K562 (cell line): Measurements from ENCODE around the gene CCDC13. TPM values are rescaled to one million over a fixed set of nuclear protein-coding genes. Genes with fewer than 3 reads are reported as not detected.
A peak's percentile ranks its signal among the peaks of the same experiment; 100 is the strongest.

Source experiments
- ATAC-seq: fragments of 200-7000 bp; cut with Tn5 transposase; 3 replicates; pipeline ENCODE4 v1.9.1; 2020; ENCODE audit warnings: moderate library complexity
- BruUV-seq: library from RNA; stranded (reverse); fragments of 400-500 nt; replicated peaks from 2 replicates; lab custom pipeline; 2021; lab: Mats Ljungman, UMichigan
- CTCF ChIA-PET: fragments of 300-600 bp; formaldehyde crosslinking; extraction: SDS; loops from one replicate; lab custom pipeline; 2021; ENCODE audit warnings: low intra/inter-chr PET ratio; lab: Yijun Ruan, JAX
- POLR2A ChIA-PET: fragments of 300-600, 350-650 bp; sonication (Branson Sonifier 250); formaldehyde crosslinking; extraction: SDS; loops from one replicate; lab custom pipeline; 2021; ENCODE audit warnings: antibody characterized with exemption, inconsistent platforms; lab: Yijun Ruan, JAX
- DNase-seq, 4 experiments: peaks; one replicate each; pipeline versions ENCODE4 v3.0.0 to v3.0.0-alpha.2; 2011 to 2018; ENCODE audit warnings: low spot score in 3 of 4, mixed read lengths in 3 of 4; ENCODE audit errors: extremely low read depth in 1 of 4
- FAIRE-seq: peaks from 2 replicates; lab custom pipeline; 2011; peaks lifted over from hg19 to GRCh38; lab: Jason Lieb, UNC
- H2AFZ ChIP-seq: 2 replicates; pipeline ENCODE4 v1.6.0; 2011; ENCODE audit warnings: low read depth, low read length, control low read depth, inconsistent platforms
- H3K27ac ChIP-seq: fragments of 200-600 bp; 3 replicates; pipeline ENCODE4 v1.8.0; 2011; ENCODE audit warnings: low read depth, mild to moderate bottlenecking, control low read depth, inconsistent platforms, low read length, moderate library complexity, mixed read lengths; ENCODE audit errors: extremely low read depth
- H3K27me3 ChIP-seq, 2 experiments: fragments of 300-600 bp in 1 of 2; 2 replicates in 1 of 2; 3 replicates in 1 of 2; pipeline versions ENCODE4 v1.6.0 to v1.8.0; 2011; ENCODE audit warnings: inconsistent platforms in 2 of 2, low read length in 2 of 2, mild to moderate bottlenecking in 1 of 2, mixed read lengths in 1 of 2, moderate library complexity in 1 of 2; ENCODE audit not compliant: control insufficient read depth in 2 of 2, insufficient read depth in 2 of 2
- H3K36me3 ChIP-seq: fragments of 300-600 bp; 3 replicates; pipeline ENCODE4 v1.8.0; 2011; ENCODE audit warnings: mild to moderate bottlenecking, low read length, inconsistent platforms; ENCODE audit not compliant: control insufficient read depth, insufficient read depth
- H3K4me1 ChIP-seq, 2 experiments: fragments of 200-600 bp in 1 of 2; replicated peaks in 1 of 2; 2 replicates in 1 of 2; 3 replicates in 1 of 2; pipeline versions ENCODE4 v1.5.1 to v1.8.0; 2011; ENCODE audit warnings: inconsistent platforms in 2 of 2, low read length in 2 of 2, mild to moderate bottlenecking in 1 of 2, mixed read lengths in 1 of 2, moderate library complexity in 1 of 2; ENCODE audit not compliant: control insufficient read depth in 2 of 2, insufficient read depth in 2 of 2
- H3K4me2 ChIP-seq: 2 replicates; pipeline ENCODE4 v1.6.1; 2011; ENCODE audit warnings: low read length, control low read depth, inconsistent platforms, mixed read lengths; ENCODE audit not compliant: insufficient read depth
- H3K4me3 ChIP-seq: fragments of 200-600 bp; sonication (generic), shearing (Covaris generic); 2 replicates; pipeline ENCODE4 v1.5.1; 2016; ENCODE audit warnings: control low read depth, inconsistent platforms
- H3K79me2 ChIP-seq: fragments of 200-600 bp; 3 replicates; pipeline ENCODE4 v1.8.0; 2011; ENCODE audit warnings: low read length, inconsistent platforms; ENCODE audit not compliant: control insufficient read depth, insufficient read depth
- H3K9ac ChIP-seq, 2 experiments: 2 replicates each; pipeline versions ENCODE4 v1.6.0 to v1.6.1; 2011; ENCODE audit warnings: low read depth in 2 of 2, low read length in 2 of 2, control low read depth in 1 of 2, inconsistent platforms in 1 of 2, mild to moderate bottlenecking in 1 of 2, mixed read lengths in 1 of 2; ENCODE audit not compliant: insufficient read depth in 1 of 2
- H3K9me1 ChIP-seq: one replicate; pipeline ENCODE4 v1.6.0; 2011; ENCODE audit warnings: inconsistent platforms, mild to moderate bottlenecking, low read length, moderate library complexity; ENCODE audit not compliant: control insufficient read depth, insufficient read depth
- H3K9me3 ChIP-seq: replicated peaks from 2 replicates; pipeline ENCODE4 v1.5.1; 2011; ENCODE audit warnings: low read depth, low read length, inconsistent platforms; ENCODE audit not compliant: control insufficient read depth, insufficient read depth
- H4K20me1 ChIP-seq: replicated peaks from 2 replicates; pipeline ENCODE4 v1.6.1; 2011; ENCODE audit warnings: low read length, inconsistent platforms, mixed read lengths; ENCODE audit not compliant: control insufficient read depth, insufficient read depth
- BACH1 ChIP-seq: fragments of 200-800 bp; sonication (Bioruptor generic); IDR thresholded peaks from 2 replicates; pipeline ENCODE4 v1.6.1; 2016; ENCODE audit warnings: missing genetic modification characterization, missing compliant biosample characterization
- DMBX1 ChIP-seq: fragments of 250-450 bp; sonication (Bioruptor Pico); IDR thresholded peaks from 2 replicates; pipeline ENCODE4 v1.8.0; 2022; ENCODE audit warnings: inconsistent platforms, mild to moderate bottlenecking, moderate library complexity, borderline replicate concordance
- MEF2A ChIP-seq: IDR thresholded peaks from 2 replicates; pipeline ENCODE4 v1.6.1; 2011; ENCODE audit warnings: low read depth, mild to moderate bottlenecking, low read length, moderate library complexity; ENCODE audit not compliant: control insufficient read depth
- NELFE ChIP-seq: IDR thresholded peaks from 2 replicates; pipeline ENCODE4 v1.6.1; 2011; ENCODE audit warnings: mild to moderate bottlenecking; ENCODE audit not compliant: insufficient read depth, insufficient read length
- SMAD4 ChIP-seq: fragments of 250-450 bp; sonication (Bioruptor Pico); conservative IDR thresholded peaks from 2 replicates; pipeline ENCODE4 v1.8.0; 2021; ENCODE audit warnings: inconsistent platforms, mild to moderate bottlenecking, moderate library complexity
- SREBF1 ChIP-seq: fragments of 150-350 bp; IDR thresholded peaks from 2 replicates; pipeline ENCODE4 v1.6.1; 2014; ENCODE audit warnings: antibody characterized with exemption, low read depth, low read length, borderline replicate concordance
- TAF7 ChIP-seq: fragments of 450-650 bp; IDR thresholded peaks from 2 replicates; pipeline ENCODE4 v1.6.1; 2016; ENCODE audit warnings: missing genetic modification characterization, missing compliant biosample characterization
- ZNF134 ChIP-seq: fragments of 250-450 bp; sonication (Bioruptor Pico); conservative IDR thresholded peaks from 2 replicates; pipeline ENCODE4 v1.4.0; 2020
- ZNF75A ChIP-seq: fragments of 450-650 bp; formaldehyde crosslinking; IDR thresholded peaks from 2 replicates; pipeline ENCODE4 v1.4.0; 2020; ENCODE audit warnings: mild to moderate bottlenecking
- WGBS: fragments of 100-300 bp; shearing (Covaris generic); methylation state at CpG from one replicate; pipeline ENCODE4 v1.1.6; 2016; ENCODE audit warnings: low coverage, mixed read lengths; ENCODE audit not compliant: insufficient coverage; ENCODE audit errors: missing lambda C conversion rate; 5-methylcytosine and 5-hydroxymethylcytosine counted together
- in situ Hi-C: fragments of 300-500 bp; cut with MboI; formaldehyde crosslinking; loops from 4 replicates; pipeline ENCODE4 v1.15.0; 2018; ENCODE audit warnings: inconsistent platforms, mixed read lengths
- intact Hi-C: fragments of 100-400 bp; cut with micrococcal nuclease; formaldehyde crosslinking; loops from 2 replicates; pipeline ENCODE4 v1.14.2; 2022
- polyA plus RNA-seq, 8 experiments: library from polyadenylated mRNA; depleted of rRNA in 4 of 8; stranded (reverse) in 5 of 8; unstranded in 3 of 8; fragments of >200 nt; fragmentation: Nextera tagmentation in 2 of 8; fragmentation: Illumina TruSeq in 1 of 8; extraction: Ambion mirVana in 2 of 8; extraction: Trizol in 1 of 8; gene quantifications; 2 replicates each; pipeline versions ENCODE4 v1.2.1 to v1.2.3, GENCODE V29; 2011 to 2014; ENCODE audit warnings: inconsistent platforms in 1 of 8, missing spikeins in 1 of 8
- total RNA-seq, 7 experiments: library from RNA; depleted of rRNA in 6 of 7; stranded (reverse); fragments of >200 nt in 6 of 7; fragmentation: Illumina TruSeq in 2 of 7; extraction: Trizol in 2 of 7; gene quantifications; 2 replicates each; pipeline versions ENCODE4 v1.2.1 to v1.2.3, GENCODE V29; 2011 to 2021; ENCODE audit warnings: low replicate concordance in 1 of 7
- TF ChIP-seq, protein P1 (sequence below): fragments of 450-650 bp; IDR thresholded peaks from 2 replicates; pipeline ENCODE4 v1.6.1; 2016; ENCODE audit warnings: mild to moderate bottlenecking, moderate library complexity
- TF ChIP-seq, protein P2 (sequence below): sonication (generic); formaldehyde crosslinking; IDR thresholded peaks from 2 replicates; pipeline ENCODE4 v1.9.0; 2022; ENCODE audit warnings: mild to moderate bottlenecking, missing genetic modification reagents

CCDC13 gene
- total and polyA plus RNA-seq, 9 of the 15 experiments (the other 6 are each of a cell fraction or from before 2014, with no cell fraction given): 0.20 to 0.70 (median 0.48) TPM; not detected in 2

DNA sequence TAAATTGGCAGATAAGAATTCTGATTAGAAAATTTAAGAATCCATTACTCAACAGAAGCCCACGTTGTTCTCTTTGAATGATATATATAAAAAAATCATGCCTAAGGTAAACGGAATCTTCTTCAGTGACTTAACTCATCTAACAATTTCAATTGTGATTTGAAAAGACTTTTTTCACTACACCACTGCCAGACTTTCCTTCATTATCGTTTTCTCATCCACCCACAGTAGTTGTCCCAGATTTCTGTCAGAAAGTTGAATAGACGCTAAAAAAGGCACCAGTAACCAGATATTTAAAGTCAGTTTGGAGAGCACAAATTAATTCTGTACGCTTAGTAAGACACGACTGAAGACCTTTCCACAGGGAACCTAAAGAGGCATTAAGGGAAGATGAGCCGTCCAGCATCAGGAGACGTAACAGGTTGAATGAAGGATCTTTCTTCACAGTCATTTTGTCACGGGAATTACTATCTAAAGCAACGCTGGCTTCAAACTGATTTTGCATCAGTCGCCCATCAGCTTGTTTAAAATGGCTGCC, 29.9 kb upstream of the CCDC13 start:
- Histone ChIP-seq H3K4me1 (peaks cover 20 to 26% of the 10 kb centered on the region in 2 experiments; a peak in 4 of 5 replicates), H3K9me3 (no peaks in the 10 kb centered on the region), H3K27ac (peak overlapping the region; percentile 83), H3K4me2 (peak overlapping the region; percentile 88), H3K27me3 (no peaks in the 10 kb centered on the region), H3K4me3 (peak overlapping the region; percentile 75), H4K20me1 (no peaks in the 10 kb centered on the region), H2AFZ (peak overlapping the region; percentile 70), H3K36me3 (peaks cover 27% of the 10 kb centered on the region; the same call in 2 of the 3 replicates), H3K79me2 (peaks cover 53% of the 10 kb centered on the region), H3K9ac (peak overlapping the region; percentile 90 to 99), H3K9me1 (no peaks in the 10 kb centered on the region)
- POLR2A ChIA-PET: interaction anchor here (0.6 to 3.0 kb wide), 13 partner anchors 9 to 828 kb away, joined by 3 to 19 read pairs (median 4); partner anchors contain the start of gene CYP8B1
- 4% methylated on average over 11 of the region's 11 CpGs for WGBS
- in situ Hi-C loops (no loop called here), intact Hi-C loops (no loop called here)
- DNase-seq (no peak), ATAC-seq (no peak), FAIRE-seq (peak; percentile 32)
- CTCF ChIA-PET: no interaction called here
- no TSS peak for BruUV-seq
- peak; percentile 85 for TF ChIP-seq ZNF134 (CRISPR knock-in tag)
- TF ChIP-seq, protein P1, sequence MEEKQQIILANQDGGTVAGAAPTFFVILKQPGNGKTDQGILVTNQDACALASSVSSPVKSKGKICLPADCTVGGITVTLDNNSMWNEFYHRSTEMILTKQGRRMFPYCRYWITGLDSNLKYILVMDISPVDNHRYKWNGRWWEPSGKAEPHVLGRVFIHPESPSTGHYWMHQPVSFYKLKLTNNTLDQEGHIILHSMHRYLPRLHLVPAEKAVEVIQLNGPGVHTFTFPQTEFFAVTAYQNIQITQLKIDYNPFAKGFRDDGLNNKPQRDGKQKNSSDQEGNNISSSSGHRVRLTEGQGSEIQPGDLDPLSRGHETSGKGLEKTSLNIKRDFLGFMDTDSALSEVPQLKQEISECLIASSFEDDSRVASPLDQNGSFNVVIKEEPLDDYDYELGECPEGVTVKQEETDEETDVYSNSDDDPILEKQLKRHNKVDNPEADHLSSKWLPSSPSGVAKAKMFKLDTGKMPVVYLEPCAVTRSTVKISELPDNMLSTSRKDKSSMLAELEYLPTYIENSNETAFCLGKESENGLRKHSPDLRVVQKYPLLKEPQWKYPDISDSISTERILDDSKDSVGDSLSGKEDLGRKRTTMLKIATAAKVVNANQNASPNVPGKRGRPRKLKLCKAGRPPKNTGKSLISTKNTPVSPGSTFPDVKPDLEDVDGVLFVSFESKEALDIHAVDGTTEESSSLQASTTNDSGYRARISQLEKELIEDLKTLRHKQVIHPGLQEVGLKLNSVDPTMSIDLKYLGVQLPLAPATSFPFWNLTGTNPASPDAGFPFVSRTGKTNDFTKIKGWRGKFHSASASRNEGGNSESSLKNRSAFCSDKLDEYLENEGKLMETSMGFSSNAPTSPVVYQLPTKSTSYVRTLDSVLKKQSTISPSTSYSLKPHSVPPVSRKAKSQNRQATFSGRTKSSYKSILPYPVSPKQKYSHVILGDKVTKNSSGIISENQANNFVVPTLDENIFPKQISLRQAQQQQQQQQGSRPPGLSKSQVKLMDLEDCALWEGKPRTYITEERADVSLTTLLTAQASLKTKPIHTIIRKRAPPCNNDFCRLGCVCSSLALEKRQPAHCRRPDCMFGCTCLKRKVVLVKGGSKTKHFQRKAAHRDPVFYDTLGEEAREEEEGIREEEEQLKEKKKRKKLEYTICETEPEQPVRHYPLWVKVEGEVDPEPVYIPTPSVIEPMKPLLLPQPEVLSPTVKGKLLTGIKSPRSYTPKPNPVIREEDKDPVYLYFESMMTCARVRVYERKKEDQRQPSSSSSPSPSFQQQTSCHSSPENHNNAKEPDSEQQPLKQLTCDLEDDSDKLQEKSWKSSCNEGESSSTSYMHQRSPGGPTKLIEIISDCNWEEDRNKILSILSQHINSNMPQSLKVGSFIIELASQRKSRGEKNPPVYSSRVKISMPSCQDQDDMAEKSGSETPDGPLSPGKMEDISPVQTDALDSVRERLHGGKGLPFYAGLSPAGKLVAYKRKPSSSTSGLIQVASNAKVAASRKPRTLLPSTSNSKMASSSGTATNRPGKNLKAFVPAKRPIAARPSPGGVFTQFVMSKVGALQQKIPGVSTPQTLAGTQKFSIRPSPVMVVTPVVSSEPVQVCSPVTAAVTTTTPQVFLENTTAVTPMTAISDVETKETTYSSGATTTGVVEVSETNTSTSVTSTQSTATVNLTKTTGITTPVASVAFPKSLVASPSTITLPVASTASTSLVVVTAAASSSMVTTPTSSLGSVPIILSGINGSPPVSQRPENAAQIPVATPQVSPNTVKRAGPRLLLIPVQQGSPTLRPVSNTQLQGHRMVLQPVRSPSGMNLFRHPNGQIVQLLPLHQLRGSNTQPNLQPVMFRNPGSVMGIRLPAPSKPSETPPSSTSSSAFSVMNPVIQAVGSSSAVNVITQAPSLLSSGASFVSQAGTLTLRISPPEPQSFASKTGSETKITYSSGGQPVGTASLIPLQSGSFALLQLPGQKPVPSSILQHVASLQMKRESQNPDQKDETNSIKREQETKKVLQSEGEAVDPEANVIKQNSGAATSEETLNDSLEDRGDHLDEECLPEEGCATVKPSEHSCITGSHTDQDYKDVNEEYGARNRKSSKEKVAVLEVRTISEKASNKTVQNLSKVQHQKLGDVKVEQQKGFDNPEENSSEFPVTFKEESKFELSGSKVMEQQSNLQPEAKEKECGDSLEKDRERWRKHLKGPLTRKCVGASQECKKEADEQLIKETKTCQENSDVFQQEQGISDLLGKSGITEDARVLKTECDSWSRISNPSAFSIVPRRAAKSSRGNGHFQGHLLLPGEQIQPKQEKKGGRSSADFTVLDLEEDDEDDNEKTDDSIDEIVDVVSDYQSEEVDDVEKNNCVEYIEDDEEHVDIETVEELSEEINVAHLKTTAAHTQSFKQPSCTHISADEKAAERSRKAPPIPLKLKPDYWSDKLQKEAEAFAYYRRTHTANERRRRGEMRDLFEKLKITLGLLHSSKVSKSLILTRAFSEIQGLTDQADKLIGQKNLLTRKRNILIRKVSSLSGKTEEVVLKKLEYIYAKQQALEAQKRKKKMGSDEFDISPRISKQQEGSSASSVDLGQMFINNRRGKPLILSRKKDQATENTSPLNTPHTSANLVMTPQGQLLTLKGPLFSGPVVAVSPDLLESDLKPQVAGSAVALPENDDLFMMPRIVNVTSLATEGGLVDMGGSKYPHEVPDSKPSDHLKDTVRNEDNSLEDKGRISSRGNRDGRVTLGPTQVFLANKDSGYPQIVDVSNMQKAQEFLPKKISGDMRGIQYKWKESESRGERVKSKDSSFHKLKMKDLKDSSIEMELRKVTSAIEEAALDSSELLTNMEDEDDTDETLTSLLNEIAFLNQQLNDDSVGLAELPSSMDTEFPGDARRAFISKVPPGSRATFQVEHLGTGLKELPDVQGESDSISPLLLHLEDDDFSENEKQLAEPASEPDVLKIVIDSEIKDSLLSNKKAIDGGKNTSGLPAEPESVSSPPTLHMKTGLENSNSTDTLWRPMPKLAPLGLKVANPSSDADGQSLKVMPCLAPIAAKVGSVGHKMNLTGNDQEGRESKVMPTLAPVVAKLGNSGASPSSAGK: peak; percentile 59; the same call in 1 of the 2 replicates
- peak; percentile 17; the same call in 1 of the 2 replicates for TF ChIP-seq TAF7 (tag)
- no peak for TF ChIP-seq SREBF1
- TF ChIP-seq, protein P2, sequence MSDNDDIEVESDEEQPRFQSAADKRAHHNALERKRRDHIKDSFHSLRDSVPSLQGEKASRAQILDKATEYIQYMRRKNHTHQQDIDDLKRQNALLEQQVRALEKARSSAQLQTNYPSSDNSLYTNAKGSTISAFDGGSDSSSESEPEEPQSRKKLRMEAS (CRISPR knock-in tag): peak; percentile 45; the same call in 1 of the 2 replicates
- no peak for TF ChIP-seq NELFE
- TF ChIP-seq SMAD4 (CRISPR knock-in tag): peak; percentile 50
- no peak for TF ChIP-seq MEF2A
- TF ChIP-seq BACH1 (tag): 0 out of 2 replicates have a peak, but pooled peaks have one; percentile 35
- TF ChIP-seq DMBX1: peak; percentile 62; the same call in 1 of the 2 replicates
- TF ChIP-seq ZNF75A (CRISPR knock-in tag): no peak
